B cell (primary cell): ENCODE data around the gene RUNDC3A.

Source experiments
- CTCF ChIP-seq: fragments of 200-600 bp; IDR thresholded peaks from one replicate; pipeline ENCODE4 v1.8.0; 2022; ENCODE audit warnings: antibody characterized with exemption, mild to moderate bottlenecking
- EZH2 ChIP-seq: IDR thresholded peaks from 2 replicates; pipeline ENCODE4 v1.6.1; 2012; ENCODE audit warnings: borderline replicate concordance, low read depth, mild to moderate bottlenecking, moderate library complexity, low read length; ENCODE audit not compliant: insufficient read depth, poor library complexity, severe bottlenecking

- TF ChIP-seq CTCF = no peak
- no peak for TF ChIP-seq EZH2
Measured at GRCh38 chr17:44297975-44298374, 10.4 kb upstream of the RUNDC3A start.
